Measurements from ENCODE around the gene ZNF394. TPM values are rescaled to one million over a fixed set of nuclear protein-coding genes. Genes with fewer than 3 reads are reported as not detected.
A peak's percentile ranks its signal among the peaks of the same experiment; 100 is the strongest.
"Not testable (repeated sequence)": the region's sequence is repeated elsewhere in the genome, so short reads cannot be mapped to it uniquely, and the experiment has no call there.

The ZNF394 gene
- total RNA-seq = 10 to 100 TPM; 29.5 to 43.8 (median 36.7) TPM
- 10 to 100 TPM; 19.2 to 23.1 TPM for polyA plus RNA-seq
- long read RNA-seq, donor 1, transcript ZNF394-206 (2 exons, 1,619 nt) = minor isoform, 5 of 170 reads
- long read RNA-seq, donor 1, transcript ZNF394-201 (3 exons, 2,179 nt) = major isoform, 151 of 170 reads
- long read RNA-seq, donor 1, transcript ZNF394-203 (2 exons, 2,017 nt) = minor isoform, 8 of 170 reads
- long read RNA-seq, donor 1, partial matches to known transcripts = 2 of 170 reads
- long read RNA-seq, donor 1, other reads (novel, unspliced or antisense) = 4 of 170 reads
- long read RNA-seq, donor 2, transcript ZNF394-201 (3 exons, 2,179 nt) = major isoform, 12 of 22 reads
- long read RNA-seq, donor 2, partial matches to known transcripts = 6 of 22 reads
- long read RNA-seq, donor 2, other reads (novel, unspliced or antisense) = 0 of 22 reads
- long read RNA-seq, donor 3, transcript ZNF394-201 (3 exons, 2,179 nt) = major isoform, 25 of 34 reads
- long read RNA-seq, donor 3, partial matches to known transcripts = 2 of 34 reads
- long read RNA-seq, donor 3, other reads (novel, unspliced or antisense) = 3 of 34 reads

- 0 to 1% (median 0%) methylated on average over 68 of the region's 68 CpGs for WGBS, 3 donors
- intact Hi-C loops (cut with DNase I) = loop anchor here in 1 of 4 donors (5.0 kb wide), 1 partner anchor 52 kb away; the partner anchor contains the start of gene FAM200A
- Histone ChIP-seq H3K4me1 (ENCODE audit: insufficient read depth) (peaks cover 9% of the 10 kb centered on the region), H3K27ac (peak within 1 kb of the TSS; percentile 46 to 92), H3K36me3 (no peaks in the 10 kb centered on the region), H3K4me3 (peak within 1 kb of the TSS; percentile 99), H3K9me3 (peaks cover 0 to 4% of the 10 kb centered on the region in 2 donors), H3K27me3 (no peaks in the 10 kb centered on the region)
- TF ChIP-seq POLR2A (IDR thresholded peaks at IDR 0.05) (peak; percentile 68), EP300 (IDR thresholded peaks at IDR 0.05) (no peak)
- DNase-seq = peak; percentile 87 to 93 (median 90)
Observed at GRCh38 chr7:99499721-99500636, at the start of gene ZNF394. ZNF394 (minus strand) TSS chr7:99500281; CDS start chr7:99500093, 188 bp downstream.

- intact Hi-C loops (cut with DNase I) = not testable (repeated sequence)
Observed at GRCh38 chr7:99549545-99549944, 49.5 kb upstream of the ZNF394 start.

GRCh38 chr7:99545308-99545707 lies 45.2 kb upstream of the ZNF394 start:
- H3K4me3 ChIP-seq; H3K9me3 ChIP-seq; intact Hi-C loops (cut with DNase I); DNase-seq; H3K36me3 ChIP-seq; H3K27me3 ChIP-seq; H3K4me1 ChIP-seq (ENCODE audit: insufficient read depth); H3K27ac ChIP-seq: not testable (repeated sequence)
- 96 to 97% (median 97%) methylated on average over 5 of the region's 5 CpGs for WGBS, 3 donors

More at GRCh38 chr7:99549545-99549944, 49.5 kb upstream of the ZNF394 start:
- DNase-seq; H3K36me3 ChIP-seq; H3K4me3 ChIP-seq; H3K27ac ChIP-seq; H3K4me1 ChIP-seq (ENCODE audit: insufficient read depth); H3K9me3 ChIP-seq; H3K27me3 ChIP-seq: not testable (repeated sequence)
- WGBS, 3 donors = 100% methylated on average over 1 to 2 of the region's 2 CpGs

GRCh38 chr7:99543916-99544315 lies 43.8 kb upstream of the ZNF394 start:
- Histone ChIP-seq H3K27ac (no peak overlapping the region), H3K27me3 (no peaks in the 10 kb centered on the region), H3K9me3 (peaks cover 0 to 5% of the 10 kb centered on the region in 2 donors), H3K4me1 (ENCODE audit: insufficient read depth) (no peaks in the 10 kb centered on the region), H3K36me3 (no peaks in the 10 kb centered on the region), H3K4me3 (no peak overlapping the region)
- DNase-seq = no peak
- no peak for TF ChIP-seq EP300 (IDR thresholded peaks at IDR 0.05)
- TF ChIP-seq POLR2A (IDR thresholded peaks at IDR 0.05) = no peak
- TF ChIP-seq CTCF (IDR thresholded peaks at IDR 0.05) = no peak
- WGBS, 3 donors = 89 to 94% (median 94%) methylated on average over 6 of the region's 6 CpGs
- intact Hi-C loops (cut with DNase I) = no loop called here

- intact Hi-C loops (cut with DNase I) = no loop called here
Observed at GRCh38 chr7:99543081-99543671, 43.1 kb upstream of the ZNF394 start.

More at GRCh38 chr7:99543081-99543671, 43.1 kb upstream of the ZNF394 start:
- H3K36me3 ChIP-seq = no peaks in the 10 kb centered on the region
- no peak for TF ChIP-seq EP300 (IDR thresholded peaks at IDR 0.05)
- TF ChIP-seq CTCF (IDR thresholded peaks at IDR 0.05) = no peak
- no peak for TF ChIP-seq POLR2A (IDR thresholded peaks at IDR 0.05)
- no peak overlapping the region for H3K4me3 ChIP-seq
- WGBS, 3 donors = 95 to 96% (median 95%) methylated on average over 34 of the region's 34 CpGs
- no peak overlapping the region for H3K27ac ChIP-seq
- DNase-seq = no peak
- peaks cover 0 to 2% of the 10 kb centered on the region in 2 donors for H3K9me3 ChIP-seq
- H3K4me1 ChIP-seq (ENCODE audit: insufficient read depth) = no peaks in the 10 kb centered on the region
- H3K27me3 ChIP-seq = no peaks in the 10 kb centered on the region

All from ovary (tissue), 10 donors.